Breast epithelium (tissue), 4 donors: ENCODE measurements around the gene INPP4A. TPM values are rescaled to one million over a fixed set of nuclear protein-coding genes. Genes with fewer than 3 reads are reported as not detected.

Experiments
- DNase-seq, 2 donors: peaks; one replicate each; pipeline ENCODE4 v3.0.0-alpha.2; 2019; ENCODE audit warnings: low spot score in 2 of 2
- H3K27ac ChIP-seq, 2 donors: fragments of 200-600 bp; sonication (generic) in 1 of 2; one replicate each; pipeline ENCODE4 v1.5.1; 2016 to 2019; ENCODE audit warnings: mild to moderate bottlenecking in 1 of 2
- H3K27me3 ChIP-seq, 2 donors: fragments of 200-600 bp; sonication (generic) in 1 of 2; one replicate each; pipeline versions ENCODE4 v1.5.1 to v1.6.0; 2017 to 2019; ENCODE audit warnings: control low read depth in 1 of 2, mild to moderate bottlenecking in 1 of 2
- H3K36me3 ChIP-seq: fragments of 200-600 bp; one replicate; pipeline ENCODE4 v1.5.1; 2019
- H3K4me1 ChIP-seq, 2 donors: fragments of 200-600 bp; sonication (generic); one replicate each; pipeline ENCODE4 v1.5.1; 2016 to 2019; ENCODE audit warnings: control low read depth in 1 of 2
- H3K4me3 ChIP-seq, 3 donors: fragments of 200-600 bp; sonication (generic); 1 replicate in 2 of 3; 2 replicates in 1 of 3; pipeline ENCODE4 v1.5.1; 2016 to 2019; ENCODE audit warnings: mild to moderate bottlenecking in 3 of 3, moderate library complexity in 2 of 3
- H3K9me3 ChIP-seq, 2 donors: fragments of 200-600 bp; sonication (generic) in 1 of 2; one replicate each; pipeline ENCODE4 v1.5.1; 2016 to 2019; ENCODE audit warnings: control low read depth in 1 of 2
- CTCF ChIP-seq, 3 donors: fragments of 450-650 bp; IDR thresholded peaks; one replicate each; pipeline ENCODE4 v1.5.1; 2016 to 2017; ENCODE audit warnings: antibody characterized with exemption in 3 of 3, mild to moderate bottlenecking in 3 of 3, moderate library complexity in 3 of 3
- POLR2A ChIP-seq: fragments of 450-650 bp; IDR thresholded peaks from one replicate; pipeline ENCODE4 v1.6.1; 2016; ENCODE audit warnings: antibody characterized with exemption, mild to moderate bottlenecking, moderate library complexity
- POLR2AphosphoS5 ChIP-seq, 3 donors: sonication (generic); formaldehyde crosslinking; IDR thresholded peaks; one replicate each; pipeline ENCODE4 v1.6.1; 2017; ENCODE audit warnings: antibody characterized with exemption in 3 of 3
- intact Hi-C: fragments of 100-400 bp; cut with DNase I; formaldehyde crosslinking; loops from one replicate; pipeline ENCODE4 v1.15.1; 2023; ENCODE audit warnings: low total_unique reads
- total RNA-seq, 3 donors: library from RNA; depleted of rRNA; stranded (reverse); fragments of >200 nt; gene quantifications; one replicate each; pipeline ENCODE4 v1.1.0, GENCODE V29; 2016

The INPP4A gene
- total RNA-seq, 3 donors from 2014 or later = 22.6 to 35.4 (median 25.8) TPM

- intact Hi-C loops = loop anchor here (10.0 kb wide), 1 partner anchor 830 kb away; the partner anchor contains the start of gene COX5B
- no peak for DNase-seq
These were observed 30.4 kb downstream of the INPP4A start for GRCh38 chr2:98474979-98475632.

GRCh38 chr2:98476192-98476868 is 31.7 kb downstream of the INPP4A start:
- TF ChIP-seq POLR2AphosphoS5 (IDR thresholded peaks at IDR 0.05) (no peak), CTCF (IDR thresholded peaks at IDR 0.05) (no peak), POLR2A (no peak)
- Histone ChIP-seq H3K9me3 (no peaks in the 10 kb centered on the region), H3K27ac (no peak overlapping the region), H3K27me3 (no peaks in the 10 kb centered on the region), H3K4me1 (peaks cover 3 to 17% of the 10 kb centered on the region in 2 donors), H3K4me3 (no peak overlapping the region), H3K36me3 (no peaks in the 10 kb centered on the region)
- intact Hi-C loops = loop anchor here (10.0 kb wide), 1 partner anchor 832 kb away; the partner anchor contains the start of gene COX5B
- no peak for DNase-seq

More at GRCh38 chr2:98474979-98475632, 30.4 kb downstream of the INPP4A start:
- Histone ChIP-seq H3K27ac (no peak overlapping the region), H3K4me3 (no peak overlapping the region), H3K27me3 (no peaks in the 10 kb centered on the region), H3K36me3 (no peaks in the 10 kb centered on the region), H3K4me1 (peaks cover 0 to 9% of the 10 kb centered on the region in 2 donors), H3K9me3 (no peaks in the 10 kb centered on the region)
- no peak for TF ChIP-seq CTCF (IDR thresholded peaks at IDR 0.05)
- TF ChIP-seq POLR2AphosphoS5 (IDR thresholded peaks at IDR 0.05) = no peak
- no peak for TF ChIP-seq POLR2A

- no peak for TF ChIP-seq POLR2A
- peaks cover 3 to 17% of the 10 kb centered on the region in 2 donors for H3K4me1 ChIP-seq
- no peak overlapping the region for H3K27ac ChIP-seq
- no peaks in the 10 kb centered on the region for H3K36me3 ChIP-seq
- intact Hi-C loops = loop anchor here (10.0 kb wide), 1 partner anchor 832 kb away; the partner anchor contains the start of gene COX5B
- H3K4me3 ChIP-seq = no peak overlapping the region
- DNase-seq = no peak
- no peaks in the 10 kb centered on the region for H3K9me3 ChIP-seq
- H3K27me3 ChIP-seq = no peaks in the 10 kb centered on the region
These were observed 32.4 kb downstream of the INPP4A start for GRCh38 chr2:98477036-98477435.

- Histone ChIP-seq H3K27ac (no peak overlapping the region), H3K36me3 (no peaks in the 10 kb centered on the region), H3K27me3 (no peaks in the 10 kb centered on the region), H3K4me1 (peaks cover 3 to 17% of the 10 kb centered on the region in 2 donors), H3K9me3 (no peaks in the 10 kb centered on the region), H3K4me3 (no peak overlapping the region)
- intact Hi-C loops = loop anchor here (10.0 kb wide), 1 partner anchor 833 kb away; the partner anchor contains the start of gene COX5B
- TF ChIP-seq CTCF (IDR thresholded peaks at IDR 0.05) = no peak
- no peak for TF ChIP-seq POLR2AphosphoS5 (IDR thresholded peaks at IDR 0.05)
- no peak for TF ChIP-seq POLR2A
- no peak for DNase-seq
These were observed 32.8 kb downstream of the INPP4A start for GRCh38 chr2:98477506-98477905.

GRCh38 chr2:98478088-98478551 is 33.5 kb downstream of the INPP4A start:
- no peaks in the 10 kb centered on the region for H3K9me3 ChIP-seq
- no peak overlapping the region for H3K4me3 ChIP-seq
- intact Hi-C loops = loop anchor here (10.0 kb wide), 1 partner anchor 833 kb away; the partner anchor contains the start of gene COX5B
- no peak for TF ChIP-seq POLR2AphosphoS5 (IDR thresholded peaks at IDR 0.05)
- TF ChIP-seq POLR2A = no peak
- no peak for TF ChIP-seq CTCF (IDR thresholded peaks at IDR 0.05)
- H3K27me3 ChIP-seq = no peaks in the 10 kb centered on the region
- H3K36me3 ChIP-seq = no peaks in the 10 kb centered on the region
- no peak overlapping the region for H3K27ac ChIP-seq
- peaks cover 3 to 17% of the 10 kb centered on the region in 2 donors for H3K4me1 ChIP-seq
- no peak for DNase-seq
